Embryonic facial prominence (tissue), 1 donor: Measurements from ENCODE around the gene BCAR3.
"Not testable (repeated sequence)": the region's sequence is repeated elsewhere in the genome, so short reads cannot be mapped to it uniquely, and the experiment has no call there.

ENCODE experiments used
- DNase-seq: peaks from one replicate; pipeline ENCODE4 v3.0.0-alpha.2; 2016; ENCODE audit errors: extremely low spot score

The BCAR3 gene

DNA sequence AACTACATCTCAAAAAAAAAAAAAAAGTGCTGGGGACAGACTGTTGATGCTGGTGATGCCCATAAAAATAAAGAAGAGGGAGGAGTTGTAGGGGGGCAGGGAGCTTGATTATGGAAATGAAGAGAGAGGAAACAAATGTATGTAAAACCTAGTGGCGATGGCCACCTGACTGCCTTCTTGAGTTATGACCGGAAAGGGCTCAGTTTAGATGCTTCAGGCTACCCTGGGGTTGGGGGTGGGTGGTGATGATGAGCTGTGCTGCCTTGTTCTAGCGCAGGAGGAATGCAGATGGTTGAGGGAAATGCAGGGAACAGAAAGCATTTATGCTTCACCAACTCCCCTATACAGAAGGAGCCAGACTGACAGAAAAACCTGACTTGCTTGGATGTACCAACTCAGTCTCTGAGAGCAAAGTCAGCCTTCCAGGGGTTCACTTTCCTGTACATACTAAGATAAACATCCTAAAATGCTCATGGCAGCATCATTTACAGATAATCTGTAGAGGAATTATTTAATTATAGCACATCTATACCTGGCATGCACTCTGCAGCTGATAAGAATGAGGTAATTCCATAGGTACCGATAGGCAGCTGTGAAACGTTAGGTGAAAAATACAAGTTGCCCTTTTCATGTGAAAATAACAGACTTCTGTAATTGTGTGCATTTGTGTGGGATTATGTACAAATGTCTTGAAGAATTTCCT is 8.0 kb upstream of the BCAR3 start:
- DNase-seq, result no peak

DNA sequence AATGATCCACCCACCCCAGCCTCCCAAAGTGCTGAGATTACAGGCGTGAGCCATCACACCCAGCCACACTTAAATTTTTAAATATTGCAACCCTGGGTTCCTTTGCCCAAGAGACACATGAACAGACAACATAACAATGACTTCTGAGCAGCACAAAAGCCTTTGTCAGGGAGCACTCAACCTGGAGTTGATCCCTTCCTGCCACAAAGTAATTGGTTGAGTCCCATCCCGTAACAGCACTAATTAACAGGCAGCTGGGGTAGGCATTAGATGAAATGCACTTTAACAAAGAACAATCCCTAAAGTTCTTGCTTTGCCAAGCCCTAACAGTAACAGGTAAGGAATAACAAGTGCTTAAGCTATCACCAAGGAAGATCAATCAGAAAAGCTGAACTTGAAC is 5.9 kb upstream of the BCAR3 start:
- DNase-seq, result no peak

DNA sequence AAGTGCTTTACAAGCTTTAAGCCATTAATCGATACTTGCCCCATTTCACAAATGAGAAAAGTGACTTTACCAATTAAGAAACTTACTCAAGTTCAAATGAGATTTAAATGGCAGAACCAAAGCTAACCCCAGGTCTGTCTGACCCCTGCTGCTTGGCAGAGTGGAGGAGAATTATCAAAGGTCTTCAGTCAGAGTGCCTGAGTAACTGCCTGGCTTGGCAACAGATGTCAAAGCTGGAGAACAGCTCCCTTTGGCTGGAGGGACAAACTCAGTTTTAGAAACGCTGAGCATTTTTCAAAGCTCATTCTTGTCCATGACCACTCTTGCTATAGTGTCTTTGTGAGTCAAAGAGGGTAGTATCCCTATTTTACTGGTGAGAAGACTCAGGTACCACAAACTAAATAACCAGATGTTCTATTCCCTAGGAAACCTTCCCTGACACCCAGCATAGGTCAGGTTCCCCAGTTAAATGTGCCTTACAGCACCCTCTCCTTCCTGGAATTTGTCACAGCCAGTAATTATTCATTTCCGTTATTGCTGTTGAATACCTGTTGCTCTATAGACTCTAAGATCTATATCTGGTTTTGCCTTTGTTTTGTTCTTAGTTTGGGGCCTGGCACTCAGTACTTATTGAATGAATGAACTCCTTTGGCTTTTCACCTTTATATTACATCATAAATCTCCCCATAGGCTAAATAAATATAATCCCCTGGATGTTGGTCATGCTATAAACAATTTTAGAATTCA is 5.0 kb upstream of the BCAR3 start:
- no peak for DNase-seq

DNA sequence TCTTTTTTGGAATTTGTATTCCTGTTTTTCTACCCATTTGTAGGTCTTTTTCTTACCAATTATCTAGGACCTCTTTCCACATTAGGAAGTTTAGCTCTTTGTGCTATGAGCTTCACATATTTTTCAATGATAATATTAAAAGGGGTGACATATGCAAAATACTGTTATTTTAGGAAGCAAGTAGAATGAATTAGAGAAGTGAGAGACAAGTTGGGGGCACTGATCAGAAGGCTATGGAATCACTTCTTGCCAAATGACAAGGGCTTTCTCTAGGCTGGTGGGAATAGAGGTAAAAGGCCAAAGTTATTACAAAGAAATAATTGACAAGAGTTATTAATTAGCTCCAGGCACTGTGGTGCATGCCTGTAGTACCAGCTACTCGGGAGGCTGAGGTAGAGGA is 4.3 kb upstream of the BCAR3 start:
- no peak for DNase-seq

DNA sequence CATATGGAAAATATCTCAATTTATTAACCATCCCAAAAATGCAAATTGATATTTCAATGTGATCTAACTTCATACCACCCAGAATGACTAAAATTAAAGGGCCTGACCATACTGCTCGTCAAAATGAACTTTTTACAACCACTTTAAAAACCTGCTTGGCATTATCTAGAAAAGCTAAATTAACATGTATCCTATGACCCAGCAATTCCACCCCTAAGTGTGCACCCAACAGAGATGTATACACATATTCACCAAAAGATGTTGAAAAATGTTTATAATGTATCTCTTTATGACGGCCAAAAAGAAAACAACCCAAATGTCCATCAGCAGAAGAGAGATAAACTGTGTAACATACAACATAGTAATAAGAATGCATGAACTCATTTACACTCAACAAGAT is 1.6 kb upstream of the BCAR3 start:
- no peak for DNase-seq

DNA sequence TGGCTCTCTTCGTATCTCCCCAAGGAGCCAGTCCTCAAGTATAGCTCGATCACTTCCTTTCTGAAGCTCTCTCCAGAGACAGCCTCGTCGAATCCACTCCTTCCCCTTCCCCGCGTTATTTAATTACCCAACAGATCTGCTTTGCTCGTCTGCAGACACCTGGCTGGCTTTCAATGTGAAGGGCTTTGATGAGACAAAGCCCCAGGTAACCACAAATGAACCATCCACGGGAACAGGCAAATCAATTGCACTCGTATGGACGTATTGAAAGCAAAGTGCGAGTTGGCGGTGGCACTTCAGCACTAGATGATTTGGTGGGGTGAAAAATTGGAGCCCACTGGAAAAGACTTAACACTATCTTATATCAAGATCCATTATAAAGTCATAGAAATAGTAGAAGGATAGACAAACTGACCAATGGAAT is 364 bp upstream of the BCAR3 start:
- DNase-seq, result no peak

DNA sequence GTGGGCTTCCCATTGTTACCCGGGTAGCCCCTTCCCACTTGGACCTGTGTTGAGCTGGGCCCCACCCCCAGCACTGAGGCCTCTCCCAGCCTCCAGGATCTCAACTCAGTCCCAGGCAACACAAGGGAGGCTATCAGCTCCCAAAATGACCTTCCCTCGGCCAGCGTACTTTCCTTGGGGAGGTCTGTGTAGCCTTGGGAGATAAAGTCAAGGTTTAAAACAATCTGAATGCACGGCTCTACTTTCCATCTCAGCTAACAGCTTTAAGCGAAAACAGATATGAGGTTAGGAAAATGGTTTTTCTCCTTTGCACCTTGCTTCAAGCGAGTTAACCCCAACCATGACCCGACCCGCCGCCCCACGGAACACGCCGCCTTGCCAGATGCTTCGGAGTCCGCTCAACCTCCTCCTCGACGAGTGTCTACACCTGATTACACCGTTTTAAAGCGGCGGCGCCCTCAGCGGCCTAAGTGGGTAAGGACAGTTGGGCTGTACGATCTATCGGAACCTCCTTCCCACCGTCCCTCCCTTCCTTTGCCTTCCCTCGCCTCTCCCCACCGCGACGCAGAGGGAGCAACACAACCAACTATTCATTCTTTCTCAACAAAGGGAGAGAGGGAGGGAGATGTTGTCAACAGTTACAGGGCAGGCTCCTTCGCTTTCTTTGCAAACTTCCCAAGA is 1.1 kb downstream of the BCAR3 start:
- peak; percentile 74 for DNase-seq

DNA sequence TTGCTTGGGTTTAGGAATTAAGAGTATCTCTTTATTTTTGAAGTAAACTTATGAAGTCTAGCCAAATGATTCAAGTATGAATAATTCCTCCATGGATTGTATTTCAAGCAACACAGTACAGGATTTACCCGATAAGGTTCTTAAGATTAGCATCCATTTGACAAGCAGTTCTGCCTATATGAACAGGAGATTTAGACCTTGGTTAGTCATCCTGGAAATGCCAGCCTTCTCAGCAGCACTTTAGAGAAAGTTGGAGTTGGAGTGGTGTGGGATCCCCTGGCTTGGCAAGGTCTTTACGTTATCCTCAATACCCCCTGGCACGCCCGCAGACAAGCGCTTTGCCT is 1.6 kb downstream of the BCAR3 start:
- no peak for DNase-seq

DNA sequence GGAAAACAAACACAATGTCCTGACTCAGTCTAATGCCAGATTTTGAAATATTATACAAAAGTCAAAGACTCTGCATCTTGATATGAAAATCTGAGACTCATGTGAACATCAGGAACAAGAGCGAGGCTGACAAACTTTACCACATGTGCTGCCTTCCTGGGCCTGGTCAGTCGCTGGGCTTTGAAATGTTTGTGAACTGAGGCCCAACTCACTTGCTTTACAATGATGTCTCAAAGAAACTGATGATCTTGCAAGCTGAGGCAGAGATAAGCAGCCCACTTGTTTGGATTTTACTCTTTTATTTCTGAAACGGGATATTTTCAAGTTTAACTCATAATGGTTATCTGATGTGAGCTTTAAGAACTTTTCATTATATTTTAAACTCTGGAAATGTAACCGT is 2.1 kb downstream of the BCAR3 start:
- DNase-seq, result no peak

DNA sequence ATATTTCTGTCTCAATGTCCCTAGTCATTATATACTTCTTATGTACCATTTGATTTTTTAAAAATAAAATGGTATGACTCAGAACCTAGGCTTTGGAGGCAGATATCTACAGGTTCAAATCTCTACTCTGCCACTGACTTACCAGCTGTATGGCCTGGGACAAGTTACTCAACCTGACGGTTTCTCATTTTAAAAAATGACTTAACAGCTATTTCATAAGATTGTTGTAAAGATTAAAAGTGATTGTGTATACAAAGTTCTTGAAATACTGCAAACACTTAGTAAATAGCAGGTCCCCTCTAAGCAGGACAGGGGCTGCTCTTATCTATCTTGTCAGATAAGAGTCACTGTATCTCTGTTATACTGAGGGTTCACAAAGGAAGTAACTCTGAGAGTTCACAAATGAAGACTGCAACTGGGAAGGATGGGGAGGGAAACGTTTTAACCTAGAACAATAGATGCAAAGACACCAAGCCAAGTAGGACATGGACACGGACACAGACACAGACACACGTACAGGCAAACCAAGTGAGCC is 2.6 kb downstream of the BCAR3 start:
- DNase-seq, result no peak

DNA sequence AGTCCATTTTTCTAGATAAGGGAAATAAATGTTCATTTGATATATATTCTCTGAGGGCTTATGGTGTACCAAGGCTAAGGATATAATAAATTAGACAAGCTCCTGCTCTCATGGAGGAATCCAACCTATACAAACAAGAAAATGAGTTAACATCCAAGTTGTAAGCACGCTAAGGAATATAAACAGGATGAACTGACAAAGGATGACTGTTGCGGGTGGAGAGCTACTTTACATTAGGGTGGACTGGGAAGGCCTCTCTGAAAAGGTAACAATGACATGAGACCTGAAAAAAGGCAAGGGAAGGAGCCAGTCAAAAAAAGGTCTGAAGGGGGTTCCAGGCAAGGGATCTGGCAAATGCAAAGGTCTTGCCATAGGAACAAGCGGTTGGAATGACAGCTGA is 3.1 kb downstream of the BCAR3 start:
- no peak for DNase-seq

DNA sequence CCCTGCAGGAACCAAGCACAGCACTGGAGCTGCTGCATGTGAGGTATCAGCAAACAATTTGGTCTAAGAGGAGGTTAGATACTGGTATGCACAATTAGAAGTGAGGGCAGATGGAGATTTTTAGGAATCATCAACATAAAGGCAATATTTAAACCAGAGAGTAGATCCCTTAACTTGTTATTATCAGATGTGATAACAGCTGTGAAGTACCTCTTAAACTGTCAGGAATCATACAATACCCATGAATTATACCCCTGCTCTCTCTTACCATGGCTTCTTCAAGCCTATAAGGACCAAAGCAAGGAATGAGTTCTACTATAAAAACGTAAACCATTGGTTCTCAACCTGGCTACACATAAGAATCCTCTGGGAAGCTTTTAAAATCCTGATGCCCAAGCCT is 3.9 kb downstream of the BCAR3 start:
- no peak for DNase-seq

DNA sequence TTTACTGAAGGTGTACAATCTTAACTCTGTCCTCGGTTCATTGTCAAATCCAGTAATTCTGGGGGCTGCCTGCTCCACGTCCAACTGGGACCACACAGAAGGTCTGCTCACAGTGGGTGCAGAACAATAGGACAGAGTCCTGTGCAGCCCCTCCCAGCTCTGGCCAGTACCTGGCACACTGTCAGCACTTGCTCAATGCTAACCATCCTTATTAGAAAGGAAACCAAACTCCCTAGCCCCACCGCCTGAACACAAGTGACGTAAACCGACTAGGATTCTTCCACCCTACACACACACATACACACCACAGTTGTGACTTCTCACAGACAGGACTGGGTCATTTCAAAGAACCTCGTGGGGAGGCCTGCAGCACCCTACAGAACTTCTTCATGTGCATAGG is 5.2 kb downstream of the BCAR3 start:
- no peak for DNase-seq

DNA sequence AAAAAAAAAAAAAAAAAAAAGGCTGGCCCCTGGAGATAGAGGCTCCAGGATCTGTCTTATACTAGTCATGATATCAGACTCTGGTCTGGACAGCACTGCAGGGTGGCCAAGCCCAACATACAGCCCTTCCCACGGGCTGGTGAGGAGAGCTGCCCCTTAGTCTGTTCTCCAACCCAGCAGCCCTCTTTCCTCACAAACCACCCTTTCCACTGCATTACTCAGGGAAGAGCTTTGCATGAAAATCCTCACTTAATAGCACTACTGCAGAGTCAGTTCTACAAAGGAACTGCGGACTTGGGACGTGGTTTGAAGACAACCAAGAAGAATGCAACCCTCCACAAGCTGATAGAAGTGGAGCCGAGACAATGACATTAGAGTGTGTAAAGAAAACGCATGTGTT is 5.7 kb downstream of the BCAR3 start:
- no peak for DNase-seq

DNA sequence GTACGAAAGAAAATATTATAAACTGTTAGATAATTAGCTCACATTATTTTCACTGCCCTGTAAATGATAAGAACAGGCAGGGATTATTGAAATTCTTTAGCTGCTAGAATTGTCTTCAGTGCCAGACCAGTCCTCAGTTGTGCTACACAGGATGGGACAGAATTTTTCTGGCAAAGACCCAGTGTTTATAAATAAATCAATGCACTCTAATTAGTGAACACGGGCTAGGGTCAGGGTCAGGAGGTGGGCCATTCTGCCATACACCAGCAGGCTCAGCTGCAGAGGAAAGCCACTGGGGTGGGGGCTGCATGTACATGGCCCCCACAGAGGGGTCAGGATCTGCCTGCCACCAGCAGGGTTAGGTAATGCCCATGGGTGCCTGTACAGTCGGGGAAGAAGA is 6.4 kb downstream of the BCAR3 start:
- DNase-seq, result no peak

DNA sequence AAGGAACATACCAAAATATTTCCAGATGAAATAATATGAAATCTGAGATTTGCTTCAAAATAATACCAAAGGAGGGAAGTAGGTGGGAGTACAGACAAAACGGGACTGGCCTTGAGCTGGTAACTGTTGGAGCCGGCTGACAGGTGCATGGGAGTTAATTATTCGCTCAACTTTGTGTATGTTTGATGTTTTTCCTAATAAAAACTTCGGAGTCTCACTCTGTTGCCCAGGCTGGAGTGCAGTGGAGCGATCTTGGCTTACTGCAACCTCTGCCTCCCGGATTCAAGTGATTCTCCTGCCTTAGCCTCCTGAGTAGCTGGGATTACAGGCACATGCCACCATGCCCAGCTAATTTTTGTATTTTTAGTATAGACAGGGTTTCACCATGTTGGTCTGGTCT is 7.6 kb downstream of the BCAR3 start:
- not testable (repeated sequence) for DNase-seq

DNA sequence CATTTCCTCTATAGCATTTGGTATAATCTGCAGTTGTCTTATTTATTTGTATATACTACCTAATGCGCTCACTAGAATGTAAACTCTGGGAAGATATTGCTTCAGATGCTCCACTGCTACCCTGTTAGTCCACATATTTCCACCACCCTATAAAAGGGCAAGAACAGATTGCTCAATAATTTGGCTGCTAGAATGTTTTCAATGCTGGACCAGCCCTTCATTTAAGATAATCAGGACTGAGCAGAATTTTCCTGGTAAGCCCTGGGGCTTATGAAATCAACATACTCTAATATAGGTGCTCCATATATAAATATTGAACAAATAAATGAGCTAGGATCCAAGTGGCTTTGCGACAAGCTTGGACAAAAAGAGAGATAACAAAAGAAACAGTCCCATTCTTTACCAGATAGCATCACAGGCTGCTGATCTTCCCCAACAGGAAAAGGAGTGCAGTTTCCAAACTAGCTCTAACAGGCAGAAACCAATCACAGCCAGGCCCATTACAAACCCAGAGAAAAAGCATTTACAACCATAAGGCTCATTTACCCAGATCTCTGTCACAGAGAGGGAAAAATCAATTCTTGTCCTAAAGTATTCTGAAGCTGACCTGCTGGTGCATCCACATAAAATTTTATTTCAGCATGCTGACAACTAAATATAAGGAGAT is 8.3 kb downstream of the BCAR3 start:
- DNase-seq, result no peak

DNA sequence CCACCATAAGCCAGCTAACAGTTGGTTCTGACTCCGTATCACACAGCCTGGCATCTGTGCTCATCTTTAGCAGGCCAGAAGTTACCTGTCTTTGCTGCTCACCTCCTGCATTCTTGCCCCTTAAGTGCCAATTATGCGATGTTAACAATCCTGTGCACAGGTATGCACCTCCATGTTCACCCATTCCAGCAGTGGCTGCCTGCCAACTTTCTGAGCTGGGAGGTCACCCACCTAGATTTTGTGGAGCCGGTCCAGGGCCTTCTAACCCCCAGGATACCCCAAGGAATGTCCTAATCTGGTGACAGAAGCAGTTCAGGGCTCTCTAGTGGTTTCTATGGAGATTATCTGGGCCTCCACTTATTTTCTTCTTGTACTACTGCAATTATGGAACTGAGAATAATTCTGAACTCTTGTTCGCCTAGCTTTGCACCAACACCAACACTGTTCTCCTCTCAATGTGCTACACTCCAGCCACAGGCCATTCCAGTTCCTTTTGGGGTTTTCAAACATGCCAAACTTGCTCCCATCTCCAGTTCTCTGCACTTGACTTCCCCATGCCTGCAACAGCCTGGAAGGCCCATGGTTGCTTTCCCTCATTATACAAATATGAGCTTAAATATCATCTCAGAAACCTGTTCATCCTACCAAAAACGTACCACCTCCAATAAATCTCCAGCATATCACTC is 9.0 kb downstream of the BCAR3 start:
- DNase-seq, result no peak

DNA sequence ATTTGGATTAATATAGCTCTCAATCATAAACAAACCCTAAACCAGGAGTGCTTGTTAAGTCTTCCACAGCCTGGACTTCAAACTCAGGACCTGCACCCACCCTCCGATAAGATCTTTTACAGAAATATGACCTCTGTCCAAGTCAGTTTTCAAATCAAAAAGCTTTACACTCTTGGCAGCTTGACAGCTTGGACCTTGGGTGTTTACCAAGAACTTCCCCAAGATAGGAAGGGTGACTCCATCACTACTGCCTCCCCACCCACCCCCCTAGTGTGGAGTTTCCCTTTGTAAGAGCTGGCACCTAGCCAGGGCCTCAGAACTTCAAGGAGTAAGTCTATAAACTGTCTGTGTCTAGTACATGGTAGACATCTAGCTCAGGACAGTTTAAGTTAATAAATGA is 9.6 kb downstream of the BCAR3 start:
- DNase-seq, result no peak

DNA sequence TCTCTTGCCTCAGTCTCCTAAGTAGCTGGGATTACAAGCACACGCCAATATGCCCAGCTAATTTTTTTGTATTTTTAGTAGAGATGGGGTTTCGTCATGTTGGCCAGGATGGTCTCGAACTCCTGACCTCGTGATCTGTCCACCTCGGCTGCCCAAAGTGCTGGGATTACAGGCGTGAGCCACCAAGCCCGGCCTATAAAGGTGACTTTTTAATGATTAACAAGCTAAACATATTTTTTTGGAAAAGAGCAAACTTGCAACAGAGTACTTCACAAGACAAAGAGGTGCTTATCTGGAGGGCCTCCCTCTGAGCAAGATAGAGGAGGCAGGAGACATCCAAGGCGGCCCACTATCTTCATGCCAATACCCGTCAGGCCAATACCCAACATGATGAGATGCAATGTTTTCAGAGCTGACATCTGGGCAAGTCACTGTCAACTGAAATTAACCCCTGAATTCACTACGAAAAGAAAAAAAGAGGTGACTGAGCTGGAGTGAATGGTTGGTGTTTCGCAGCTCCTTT is 10.5 kb downstream of the BCAR3 start:
- no peak for DNase-seq

DNA sequence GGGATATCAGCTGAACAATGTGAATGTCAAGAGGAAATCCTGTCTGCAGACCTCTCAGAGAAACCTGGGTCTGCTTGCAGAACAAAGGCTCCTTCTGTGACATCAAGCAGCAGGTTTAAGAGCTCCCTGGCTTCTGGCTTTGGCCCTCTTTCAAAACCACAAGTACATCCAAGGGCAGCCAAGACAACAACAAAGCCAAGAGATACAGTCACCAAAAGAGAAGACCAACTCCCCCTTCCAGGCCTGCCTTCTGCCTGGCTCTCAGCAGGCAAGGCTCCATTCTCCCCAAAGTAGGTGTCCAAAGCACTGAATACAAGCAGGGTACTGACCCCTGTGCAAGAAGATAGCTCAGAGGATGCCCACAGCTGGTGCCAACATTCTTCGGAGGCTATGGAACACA is 11.5 kb downstream of the BCAR3 start:
- DNase-seq, result no peak

DNA sequence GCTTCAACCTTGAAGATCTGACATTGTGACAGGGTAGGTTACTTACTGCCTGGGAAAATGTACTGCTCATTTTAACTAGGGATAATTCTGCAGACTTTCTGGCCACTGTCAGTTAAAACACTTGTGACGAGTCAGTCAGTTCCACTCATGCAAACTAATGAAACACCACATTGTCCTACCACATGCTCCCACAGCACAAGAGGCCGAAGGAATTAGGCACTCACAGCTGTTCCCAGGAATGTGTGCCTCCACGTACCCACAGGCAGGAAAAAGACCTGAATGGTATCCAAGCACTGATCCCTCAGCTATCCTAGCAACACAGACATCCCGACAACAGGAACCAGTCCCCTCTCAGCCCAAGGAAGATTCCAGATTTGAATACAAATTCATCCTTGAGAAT is 12.3 kb downstream of the BCAR3 start:
- no peak for DNase-seq
